Measurements from ENCODE around the gene FDX2.
"Not testable (repeated sequence)": the region's sequence is repeated elsewhere in the genome, so short reads cannot be mapped to it uniquely, and the experiment has no call there.

The FDX2 gene

DNA sequence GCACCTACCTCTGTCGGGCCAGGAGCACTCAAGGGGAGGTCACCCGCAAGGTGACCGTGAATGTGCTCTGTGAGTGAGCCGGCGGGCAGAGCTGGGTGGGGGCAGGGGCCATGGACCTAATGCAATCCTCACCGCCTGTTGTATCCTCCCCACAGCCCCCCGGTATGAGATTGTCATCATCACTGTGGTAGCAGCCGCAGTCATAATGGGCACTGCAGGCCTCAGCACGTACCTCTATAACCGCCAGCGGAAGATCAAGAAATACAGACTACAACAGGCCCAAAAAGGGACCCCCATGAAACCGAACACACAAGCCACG lies 30.9 kb downstream of the FDX2 start:
- H3K4me1 Mint-ChIP-seq (ENCODE audit: low read depth): peaks cover 44% of the 10 kb centered on the region
- H3K27me3 Mint-ChIP-seq: peaks cover 12% of the 10 kb centered on the region
- peaks cover 43% of the 10 kb centered on the region for H3K36me3 Mint-ChIP-seq (ENCODE audit: low read depth)
- no peak overlapping the region for H3K4me3 Mint-ChIP-seq
- H3K27ac Mint-ChIP-seq: no peak overlapping the region
- H3K9me3 Mint-ChIP-seq: no peaks in the 10 kb centered on the region

DNA sequence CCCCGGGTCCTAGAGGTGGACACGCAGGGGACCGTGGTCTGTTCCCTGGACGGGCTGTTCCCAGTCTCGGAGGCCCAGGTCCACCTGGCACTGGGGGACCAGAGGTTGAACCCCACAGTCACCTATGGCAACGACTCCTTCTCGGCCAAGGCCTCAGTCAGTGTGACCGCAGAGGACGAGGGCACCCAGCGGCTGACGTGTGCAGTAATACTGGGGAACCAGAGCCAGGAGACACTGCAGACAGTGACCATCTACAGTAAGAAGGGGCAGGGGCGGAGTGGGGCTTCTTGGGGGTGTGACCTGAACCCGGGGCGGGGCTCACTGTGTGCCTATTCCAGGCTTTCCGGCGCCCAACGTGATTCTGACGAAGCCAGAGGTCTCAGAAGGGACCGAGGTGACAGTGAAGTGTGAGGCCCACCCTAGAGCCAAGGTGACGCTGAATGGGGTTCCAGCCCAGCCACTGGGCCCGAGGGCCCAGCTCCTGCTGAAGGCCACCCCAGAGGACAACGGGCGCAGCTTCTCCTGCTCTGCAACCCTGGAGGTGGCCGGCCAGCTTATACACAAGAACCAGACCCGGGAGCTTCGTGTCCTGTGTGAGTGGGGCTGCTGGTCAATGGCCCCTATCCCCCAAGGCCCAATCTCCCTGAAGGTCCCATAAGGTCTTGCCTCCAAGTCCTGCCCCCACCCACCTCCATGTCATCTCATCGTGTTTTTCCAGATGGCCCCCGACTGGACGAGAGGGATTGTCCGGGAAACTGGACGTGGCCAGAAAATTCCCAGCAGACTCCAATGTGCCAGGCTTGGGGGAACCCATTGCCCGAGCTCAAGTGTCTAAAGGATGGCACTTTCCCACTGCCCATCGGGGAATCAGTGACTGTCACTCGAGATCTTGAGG lies 31.5 kb downstream of the FDX2 start:
- peaks cover 48% of the 10 kb centered on the region for H3K36me3 Mint-ChIP-seq (ENCODE audit: low read depth)
- no peak overlapping the region for H3K4me3 Mint-ChIP-seq
- H3K27me3 Mint-ChIP-seq: peaks cover 12% of the 10 kb centered on the region
- H3K4me1 Mint-ChIP-seq (ENCODE audit: low read depth): peaks cover 45% of the 10 kb centered on the region
- no peaks in the 10 kb centered on the region for H3K9me3 Mint-ChIP-seq
- no peak overlapping the region for H3K27ac Mint-ChIP-seq

DNA sequence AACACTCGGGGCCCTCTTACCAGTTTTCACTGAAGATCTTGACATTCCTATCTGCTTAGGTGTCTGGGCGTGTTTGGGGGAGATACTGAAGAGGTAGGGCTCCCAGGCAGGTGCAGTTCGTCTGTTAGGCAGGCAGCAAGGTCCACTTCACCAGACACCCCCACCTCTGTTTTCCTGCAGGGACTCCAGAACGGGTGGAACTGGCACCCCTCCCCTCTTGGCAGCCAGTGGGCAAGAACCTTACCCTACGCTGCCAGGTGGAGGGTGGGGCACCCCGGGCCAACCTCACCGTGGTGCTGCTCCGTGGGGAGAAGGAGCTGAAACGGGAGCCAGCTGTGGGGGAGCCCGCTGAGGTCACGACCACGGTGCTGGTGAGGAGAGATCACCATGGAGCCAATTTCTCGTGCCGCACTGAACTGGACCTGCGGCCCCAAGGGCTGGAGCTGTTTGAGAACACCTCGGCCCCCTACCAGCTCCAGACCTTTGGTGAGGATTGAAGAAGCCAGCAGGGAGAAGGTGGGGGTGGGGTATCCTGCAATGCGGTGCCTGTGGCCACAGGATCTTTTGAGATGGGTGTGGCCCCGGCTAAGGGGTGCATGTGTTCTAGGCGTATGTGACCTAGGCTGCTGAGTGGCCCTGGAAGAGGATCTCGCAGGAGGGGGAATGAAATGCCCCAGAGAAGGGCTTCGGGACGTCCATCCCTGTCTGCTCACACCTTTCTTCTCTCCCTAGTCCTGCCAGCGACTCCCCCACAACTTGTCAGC lies 32.3 kb downstream of the FDX2 start:
- Mint-ChIP-seq H3K4me1 (ENCODE audit: low read depth) (peaks cover 41% of the 10 kb centered on the region), H3K36me3 (ENCODE audit: low read depth) (peaks cover 53% of the 10 kb centered on the region), H3K27ac (no peak overlapping the region), H3K27me3 (peaks cover 7% of the 10 kb centered on the region), H3K9me3 (no peaks in the 10 kb centered on the region), H3K4me3 (no peak overlapping the region)

DNA sequence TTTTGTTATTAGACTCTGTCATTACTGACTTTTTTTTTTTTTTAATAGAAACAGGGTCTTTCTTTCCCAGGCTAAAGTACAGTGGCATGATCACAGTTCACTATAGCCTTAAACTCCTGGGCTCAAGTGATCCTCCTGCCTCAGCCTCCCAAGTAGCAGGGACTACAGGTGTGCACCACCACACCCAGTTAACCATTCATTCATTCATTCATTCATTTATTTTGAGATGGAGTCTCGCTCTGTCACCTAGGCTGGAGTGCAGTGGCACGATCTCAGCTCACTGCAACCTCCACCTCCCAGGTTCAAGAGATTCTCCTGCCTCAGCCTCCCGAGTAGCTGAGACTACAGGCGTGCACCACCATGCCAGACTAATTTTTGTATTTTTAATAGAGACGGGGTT lies 33.8 kb downstream of the FDX2 start:
- not testable (repeated sequence) for H3K9me3 Mint-ChIP-seq, H3K27ac Mint-ChIP-seq, H3K4me3 Mint-ChIP-seq, H3K27me3 Mint-ChIP-seq
- H3K36me3 Mint-ChIP-seq (ENCODE audit: low read depth): peaks cover 63% of the 10 kb centered on the region
- H3K4me1 Mint-ChIP-seq (ENCODE audit: low read depth): peaks cover 39% of the 10 kb centered on the region

DNA sequence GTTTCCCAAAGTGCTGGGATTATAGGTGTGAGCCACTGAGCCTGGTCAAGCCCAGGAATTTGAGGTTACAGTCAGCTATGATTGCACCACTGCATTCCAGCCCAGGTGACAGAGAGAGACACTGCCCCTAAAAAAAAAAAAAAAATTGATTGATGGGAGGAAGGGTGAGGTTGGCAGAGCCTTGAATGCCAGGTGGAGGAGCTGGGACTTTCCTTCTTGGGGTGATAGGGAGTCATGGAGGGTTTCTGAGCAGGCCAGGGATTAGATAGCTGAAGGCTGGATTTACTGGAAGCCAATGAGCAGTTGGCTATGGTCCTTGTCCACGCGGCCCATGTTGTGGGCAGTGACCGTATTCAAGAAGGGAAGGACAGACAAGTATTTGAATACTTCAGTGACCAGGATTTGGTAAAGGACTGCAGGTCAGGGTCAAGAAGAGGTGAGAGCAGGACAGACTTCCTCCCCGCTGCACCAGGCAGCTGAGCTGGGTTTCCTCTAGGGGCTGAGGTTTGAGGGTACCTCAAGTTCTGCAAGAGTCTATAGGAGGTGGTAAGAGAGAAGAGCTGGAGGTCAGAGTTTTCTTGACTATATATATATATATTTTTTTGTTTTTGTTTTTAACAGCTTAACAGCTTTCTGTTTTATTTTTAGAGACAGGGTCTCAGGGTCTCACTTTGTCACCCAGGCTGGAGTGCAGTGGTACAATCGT lies 35.9 kb downstream of the FDX2 start:
- Mint-ChIP-seq H3K9me3 (no peaks in the 10 kb centered on the region), H3K4me1 (ENCODE audit: low read depth) (peaks cover 19% of the 10 kb centered on the region), H3K27me3 (no peaks in the 10 kb centered on the region), H3K4me3 (peak overlapping the region; percentile 24), H3K27ac (peak overlapping the region; percentile 36), H3K36me3 (ENCODE audit: low read depth) (peaks cover 54% of the 10 kb centered on the region)

DNA sequence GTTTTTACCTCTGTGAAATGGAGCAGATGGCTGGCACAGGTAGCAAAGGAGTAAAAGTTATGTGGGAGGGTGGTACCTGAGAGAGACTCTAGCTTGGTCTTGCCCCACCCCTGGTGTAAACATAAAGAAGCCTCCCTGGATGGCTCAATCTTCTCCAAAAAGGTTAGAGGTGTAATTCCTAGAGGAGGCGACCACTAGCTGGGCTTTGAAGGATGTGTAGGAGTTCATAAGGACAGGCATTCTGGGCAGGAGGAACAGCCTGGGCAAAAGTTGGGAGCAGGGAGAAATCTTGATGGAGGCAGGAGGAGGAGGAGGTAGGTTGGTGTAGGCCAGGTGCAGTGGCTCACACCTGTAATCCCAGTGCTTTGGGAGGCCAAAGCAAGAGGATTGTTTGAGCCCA lies 36.9 kb downstream of the FDX2 start:
- Mint-ChIP-seq H3K9me3 (no peaks in the 10 kb centered on the region), H3K4me3 (no peak overlapping the region), H3K27ac (no peak overlapping the region), H3K27me3 (no peaks in the 10 kb centered on the region), H3K4me1 (ENCODE audit: low read depth) (peaks cover 26% of the 10 kb centered on the region), H3K36me3 (ENCODE audit: low read depth) (peaks cover 54% of the 10 kb centered on the region)

DNA sequence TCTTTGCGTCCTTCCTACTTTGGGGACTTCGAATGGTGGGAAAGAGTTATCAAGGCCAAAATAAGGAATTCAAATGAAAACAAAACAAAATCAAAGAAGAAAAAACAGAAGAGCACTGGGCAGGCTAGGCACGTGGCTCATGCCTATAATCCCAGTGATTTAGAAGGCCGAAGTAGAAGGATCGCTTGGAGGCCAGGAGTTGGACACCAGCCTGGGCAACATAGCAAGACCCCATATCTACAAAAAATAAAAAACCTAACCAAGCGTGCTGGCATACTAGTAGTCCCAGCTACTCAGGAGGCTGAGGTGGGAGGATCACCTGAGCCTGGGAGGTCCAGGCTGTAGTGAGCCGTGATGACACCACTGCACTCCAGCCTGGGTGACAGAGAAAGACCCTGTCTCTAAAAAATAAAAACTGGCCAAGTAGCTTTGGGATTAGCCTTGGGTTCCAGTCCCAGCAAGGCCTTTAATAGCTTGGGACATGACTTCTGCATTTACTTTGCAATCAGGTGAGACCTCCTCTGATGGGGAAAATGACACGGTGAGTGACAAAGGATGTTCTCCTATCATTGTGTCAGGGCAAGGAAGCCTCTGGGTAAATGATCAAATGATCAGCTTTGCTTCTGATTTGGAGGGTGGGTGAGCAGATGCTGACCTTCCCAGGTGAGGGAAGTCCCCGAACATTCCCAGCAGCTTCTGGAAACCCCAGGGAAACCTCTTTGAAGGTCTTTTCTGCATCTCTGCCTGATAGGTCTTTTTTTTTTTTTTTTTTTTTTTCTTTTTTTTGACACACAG lies 37.8 kb downstream of the FDX2 start:
- Mint-ChIP-seq H3K27ac (no peak overlapping the region), H3K4me1 (ENCODE audit: low read depth) (peaks cover 32% of the 10 kb centered on the region), H3K9me3 (no peaks in the 10 kb centered on the region), H3K27me3 (no peaks in the 10 kb centered on the region), H3K36me3 (ENCODE audit: low read depth) (peaks cover 50% of the 10 kb centered on the region), H3K4me3 (no peak overlapping the region)

DNA sequence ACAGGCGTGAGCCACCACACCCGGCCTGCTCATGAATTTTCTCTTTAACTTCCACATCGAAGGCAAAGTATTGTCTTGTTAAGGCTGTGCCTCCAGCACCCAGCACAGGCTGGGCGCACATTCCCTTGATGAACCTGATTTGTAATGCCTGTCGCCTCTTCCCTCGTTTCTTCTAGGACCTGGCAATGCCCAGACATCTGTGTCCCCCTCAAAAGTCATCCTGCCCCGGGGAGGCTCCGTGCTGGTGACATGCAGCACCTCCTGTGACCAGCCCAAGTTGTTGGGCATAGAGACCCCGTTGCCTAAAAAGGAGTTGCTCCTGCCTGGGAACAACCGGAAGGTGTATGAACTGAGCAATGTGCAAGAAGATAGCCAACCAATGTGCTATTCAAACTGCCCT lies 41.2 kb downstream of the FDX2 start:
- Mint-ChIP-seq H3K36me3 (ENCODE audit: low read depth) (peaks cover 42% of the 10 kb centered on the region), H3K4me3 (peak overlapping the region; percentile 25), H3K4me1 (ENCODE audit: low read depth) (peaks cover 51% of the 10 kb centered on the region), H3K9me3 (no peaks in the 10 kb centered on the region), H3K27ac (peak overlapping the region; percentile 71), H3K27me3 (no peaks in the 10 kb centered on the region)

DNA sequence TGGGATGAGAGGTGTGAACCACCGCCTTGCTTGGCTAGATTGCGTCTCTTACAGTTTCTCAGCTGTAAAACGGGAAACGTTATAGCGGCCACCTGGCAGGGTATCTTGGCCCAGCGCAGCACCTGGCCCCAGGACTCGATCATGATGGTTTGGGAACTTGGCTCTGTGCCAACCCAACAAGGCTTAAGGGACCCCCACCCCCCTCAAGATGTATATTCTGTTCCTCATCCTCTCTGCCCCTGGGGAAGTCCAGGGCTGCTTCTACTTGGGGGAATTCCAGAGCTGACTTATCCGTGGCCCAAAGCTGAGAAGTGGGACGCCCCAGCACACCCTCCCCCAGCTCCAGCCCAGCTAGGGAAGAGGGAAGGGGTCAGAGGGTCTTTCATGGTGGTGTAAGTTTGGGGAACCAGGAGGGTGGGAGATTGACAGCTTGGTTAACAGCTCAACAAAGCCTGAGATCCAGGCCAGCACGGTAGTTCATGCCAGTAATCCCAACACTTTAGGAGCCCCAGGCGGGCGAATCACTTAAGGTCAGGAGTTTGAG lies 44.2 kb downstream of the FDX2 start:
- H3K4me3 Mint-ChIP-seq: peak overlapping the region; percentile 86
- H3K27me3 Mint-ChIP-seq: no peaks in the 10 kb centered on the region
- H3K36me3 Mint-ChIP-seq (ENCODE audit: low read depth): peaks cover 21% of the 10 kb centered on the region
- no peaks in the 10 kb centered on the region for H3K9me3 Mint-ChIP-seq
- peaks cover 45% of the 10 kb centered on the region for H3K4me1 Mint-ChIP-seq (ENCODE audit: low read depth)
- peak overlapping the region; percentile 93 for H3K27ac Mint-ChIP-seq

DNA sequence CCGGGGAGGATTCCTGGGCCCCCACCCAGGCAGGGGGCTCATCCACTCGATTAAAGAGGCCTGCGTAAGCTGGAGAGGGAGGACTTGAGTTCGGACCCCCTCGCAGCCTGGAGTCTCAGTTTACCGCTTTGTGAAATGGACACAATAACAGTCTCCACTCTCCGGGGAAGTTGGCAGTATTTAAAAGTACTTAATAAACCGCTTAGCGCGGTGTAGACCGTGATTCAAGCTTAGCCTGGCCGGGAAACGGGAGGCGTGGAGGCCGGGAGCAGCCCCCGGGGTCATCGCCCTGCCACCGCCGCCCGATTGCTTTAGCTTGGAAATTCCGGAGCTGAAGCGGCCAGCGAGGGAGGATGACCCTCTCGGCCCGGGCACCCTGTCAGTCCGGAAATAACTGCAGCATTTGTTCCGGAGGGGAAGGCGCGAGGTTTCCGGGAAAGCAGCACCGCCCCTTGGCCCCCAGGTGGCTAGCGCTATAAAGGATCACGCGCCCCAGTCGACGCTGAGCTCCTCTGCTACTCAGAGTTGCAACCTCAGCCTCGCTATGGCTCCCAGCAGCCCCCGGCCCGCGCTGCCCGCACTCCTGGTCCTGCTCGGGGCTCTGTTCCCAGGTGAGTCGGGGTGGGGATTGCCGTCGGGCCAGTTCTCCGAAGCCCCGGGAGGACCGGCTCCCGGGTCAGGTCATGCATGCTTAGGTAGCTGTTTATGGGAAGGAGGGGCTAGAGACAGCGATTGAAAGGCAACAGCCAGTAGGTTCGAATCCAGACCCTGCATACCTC lies 45.0 kb downstream of the FDX2 start, which contains the start of gene ICAM1:
Gene ICAM1, plus strand, starts transcription at position 505 of the 779 bp plus-strand sequence. Its CDS starts 40 bp downstream, at position 545.
- H3K27me3 Mint-ChIP-seq: no peaks in the 10 kb centered on the region
- peaks cover 21% of the 10 kb centered on the region for H3K36me3 Mint-ChIP-seq (ENCODE audit: low read depth)
- no peaks in the 10 kb centered on the region for H3K9me3 Mint-ChIP-seq
- H3K4me1 Mint-ChIP-seq (ENCODE audit: low read depth): peaks cover 45% of the 10 kb centered on the region
- H3K27ac Mint-ChIP-seq: peak within 1 kb of the TSS; percentile 93
- peak within 1 kb of the TSS; percentile 86 for H3K4me3 Mint-ChIP-seq

DNA sequence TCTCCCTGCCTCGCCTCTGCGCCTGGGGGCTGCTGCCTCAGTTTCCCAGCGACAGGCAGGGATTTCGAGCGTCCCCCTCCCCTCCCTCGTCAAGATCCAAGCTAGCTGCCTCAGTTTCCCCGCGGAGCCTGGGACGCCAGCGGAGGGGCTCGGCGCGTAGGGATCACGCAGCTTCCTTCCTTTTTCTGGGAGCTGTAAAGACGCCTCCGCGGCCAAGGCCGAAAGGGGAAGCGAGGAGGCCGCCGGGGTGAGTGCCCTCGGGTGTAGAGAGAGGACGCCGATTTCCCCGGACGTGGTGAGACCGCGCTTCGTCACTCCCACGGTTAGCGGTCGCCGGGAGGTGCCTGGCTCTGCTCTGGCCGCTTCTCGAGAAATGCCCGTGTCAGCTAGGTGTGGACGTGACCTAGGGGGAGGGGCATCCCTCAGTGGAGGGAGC lies 45.6 kb downstream of the FDX2 start:
- Mint-ChIP-seq H3K36me3 (ENCODE audit: low read depth) (peaks cover 19% of the 10 kb centered on the region), H3K9me3 (no peaks in the 10 kb centered on the region), H3K4me1 (ENCODE audit: low read depth) (peaks cover 45% of the 10 kb centered on the region), H3K4me3 (peak overlapping the region; percentile 86), H3K27ac (peak overlapping the region; percentile 93), H3K27me3 (no peaks in the 10 kb centered on the region)

DNA sequence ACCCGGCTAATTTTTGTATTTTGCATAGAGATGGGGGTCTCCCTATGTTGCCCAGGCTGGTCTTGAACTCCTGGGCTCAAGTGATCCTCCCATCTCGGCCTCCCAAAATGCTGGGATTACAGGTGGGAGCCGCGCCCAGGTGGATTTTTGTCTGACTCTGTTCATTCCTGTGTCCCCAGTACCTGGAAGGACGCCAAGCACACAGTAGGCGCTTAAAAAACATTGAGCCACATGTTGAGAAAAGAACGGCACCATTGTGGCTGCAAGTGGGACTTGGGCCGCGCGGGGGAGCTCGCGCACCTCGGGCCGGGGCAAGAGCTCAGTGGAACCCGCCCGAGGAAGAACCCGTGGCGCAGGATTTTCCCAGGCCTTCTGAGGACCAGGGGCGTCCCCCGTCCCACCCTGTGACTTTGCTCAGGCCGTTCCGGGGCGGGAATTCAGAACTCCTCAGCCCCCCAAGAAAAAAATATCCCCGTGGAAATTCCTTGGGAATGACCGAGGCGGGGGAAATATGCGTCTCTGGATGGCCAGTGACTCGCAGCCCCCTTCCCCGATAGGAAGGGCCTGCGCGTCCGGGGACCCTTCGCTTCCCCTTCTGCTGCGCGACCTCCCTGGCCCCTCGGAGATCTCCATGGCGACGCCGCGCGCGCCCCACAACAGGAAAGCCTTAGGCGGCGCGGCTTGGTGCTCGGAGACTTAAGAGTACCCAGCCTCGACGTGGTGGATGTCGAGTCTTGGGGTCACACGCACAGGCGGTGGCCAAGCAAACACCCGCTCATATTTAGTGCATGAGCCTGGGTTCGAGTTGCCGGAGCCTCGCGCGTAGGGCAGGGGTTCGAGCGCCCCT lies 46.3 kb downstream of the FDX2 start:
- H3K4me1 Mint-ChIP-seq (ENCODE audit: low read depth): peaks cover 43% of the 10 kb centered on the region
- H3K36me3 Mint-ChIP-seq (ENCODE audit: low read depth): peaks cover 14% of the 10 kb centered on the region
- peak overlapping the region; percentile 86 for H3K4me3 Mint-ChIP-seq
- H3K27ac Mint-ChIP-seq: peak overlapping the region; percentile 93
- H3K9me3 Mint-ChIP-seq: no peaks in the 10 kb centered on the region
- H3K27me3 Mint-ChIP-seq: no peaks in the 10 kb centered on the region

DNA sequence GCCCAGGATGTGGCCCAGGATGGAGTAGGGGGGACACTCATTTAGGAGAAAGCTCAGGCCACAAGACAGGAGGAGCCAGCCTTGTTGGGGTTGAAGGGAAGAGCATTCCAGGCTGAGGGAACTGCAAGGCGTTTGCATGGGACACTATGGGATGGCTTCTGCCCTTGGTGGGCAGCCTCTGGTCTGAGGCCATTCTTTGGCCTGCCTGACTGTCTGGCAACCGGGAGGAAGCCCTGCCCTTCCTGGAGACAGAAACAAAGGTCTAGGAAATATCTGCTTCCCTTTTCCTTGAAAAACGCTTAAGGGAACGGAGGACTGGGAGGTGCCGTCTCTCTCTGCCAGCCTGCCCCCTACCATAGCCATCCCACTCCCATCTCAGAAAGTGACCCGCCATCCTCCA lies 47.7 kb downstream of the FDX2 start:
- no peak overlapping the region for H3K27ac Mint-ChIP-seq
- no peak overlapping the region for H3K4me3 Mint-ChIP-seq
- H3K9me3 Mint-ChIP-seq: no peaks in the 10 kb centered on the region
- H3K4me1 Mint-ChIP-seq (ENCODE audit: low read depth): peaks cover 33% of the 10 kb centered on the region
- peaks cover 5% of the 10 kb centered on the region for H3K36me3 Mint-ChIP-seq (ENCODE audit: low read depth)
- no peaks in the 10 kb centered on the region for H3K27me3 Mint-ChIP-seq

All from stimulated activated naive CD8-positive, alpha-beta T cell treated with anti-CD3 and anti-CD28 coated beads, Interleukin-15, Interleukin-2, amounts not matched to agents 100 ng/mL and 50 ng/mL, for 24 hours (primary cell).